BJ (cell line): ENCODE measurements around the gene COX17. TPM values are rescaled to one million over a fixed set of nuclear protein-coding genes. Genes with fewer than 3 reads are reported as not detected.

Experiments
- CTCF ChIA-PET: fragments of 350-600 bp; formaldehyde crosslinking; extraction: SDS; loops from one replicate; lab custom pipeline; 2021; ENCODE audit warnings: antibody characterized with exemption, inconsistent platforms; lab: Yijun Ruan, JAX
- POLR2A ChIA-PET: fragments of 300-600 bp; sonication (Branson Sonifier 250); formaldehyde crosslinking; extraction: SDS; loops from one replicate; lab custom pipeline; 2021; ENCODE audit warnings: antibody characterized with exemption; lab: Charles Lee
- DNase-seq: peaks from one replicate; pipeline ENCODE4 v3.0.0-alpha.2; 2011; ENCODE audit warnings: low read depth
- H3K27me3 ChIP-seq: 2 replicates; pipeline ENCODE4 v1.6.0; 2011; ENCODE audit warnings: low read length; ENCODE audit not compliant: control insufficient read depth, insufficient read depth
- H3K36me3 ChIP-seq: 2 replicates; pipeline ENCODE4 v1.5.1; 2011; ENCODE audit warnings: low read length; ENCODE audit not compliant: control insufficient read depth, insufficient read depth
- H3K4me3 ChIP-seq: 2 replicates; pipeline ENCODE4 v1.5.1; 2011; ENCODE audit warnings: low read depth, mild to moderate bottlenecking, control low read depth, low read length
- CTCF ChIP-seq: IDR thresholded peaks from 2 replicates; pipeline ENCODE4 v1.5.1; 2011; ENCODE audit warnings: low read depth, mild to moderate bottlenecking, control low read depth, inconsistent platforms, low read length, moderate library complexity; ENCODE audit not compliant: insufficient read depth
- polyA plus RNA-seq: library from polyadenylated mRNA; depleted of rRNA; stranded (reverse); fragments of >200 nt; gene quantifications from 2 replicates; pipeline ENCODE4 v1.2.3, GENCODE V29; 2011

Gene COX17
- polyA plus RNA-seq, 1 experiment = 48.1 TPM

GRCh38 chr3:119660474-119661440 is 16.4 kb downstream of the COX17 start, which contains the start of gene POPDC2:
Gene POPDC2 (minus strand): TSS chr3:119660589. CDS start chr3:119660423, 166 bp downstream.
- POLR2A ChIA-PET = interaction anchor here (0.7 kb wide), 1 partner anchor 28 kb away, joined by 4 read pairs; no protein-coding TSS in a partner anchor

GRCh38 chr3:119659606-119660291 is 17.5 kb downstream of the COX17 start:
- Histone ChIP-seq H3K27me3 (no peaks in the 10 kb centered on the region), H3K36me3 (no peaks in the 10 kb centered on the region), H3K4me3 (no peak overlapping the region)
- no peak for TF ChIP-seq CTCF
- no peak for DNase-seq
- ChIA-PET CTCF (no interaction called here), POLR2A (interaction anchor here (0.6 kb wide), 1 partner anchor 9 kb away, joined by 3 read pairs; no protein-coding TSS in a partner anchor)

More at GRCh38 chr3:119660474-119661440, 16.4 kb downstream of the COX17 start, which contains the start of gene POPDC2:
- no peak for DNase-seq
- Histone ChIP-seq H3K36me3 (no peaks in the 10 kb centered on the region), H3K4me3 (no peak within 1 kb of the TSS), H3K27me3 (no peaks in the 10 kb centered on the region)
- TF ChIP-seq CTCF = no peak
- CTCF ChIA-PET = interaction anchor here (1.0 kb wide), 1 partner anchor 10 kb away, joined by 3 read pairs; no protein-coding TSS in a partner anchor

GRCh38 chr3:119658994-119659393 is 18.2 kb downstream of the COX17 start:
- Histone ChIP-seq H3K27me3 (no peaks in the 10 kb centered on the region), H3K4me3 (no peak overlapping the region), H3K36me3 (no peaks in the 10 kb centered on the region)
- CTCF ChIA-PET = interaction anchor here (0.9 kb wide), 1 partner anchor 13 kb away, joined by 3 read pairs; no protein-coding TSS in a partner anchor
- POLR2A ChIA-PET = no interaction called here
- no peak for TF ChIP-seq CTCF
- DNase-seq = no peak

GRCh38 chr3:119657887-119658702 is 19.1 kb downstream of the COX17 start:
- TF ChIP-seq CTCF = no peak
- ChIA-PET POLR2A (no interaction called here), CTCF (interaction anchor here (0.9 kb wide), 1 partner anchor 12 kb away, joined by 3 read pairs; no protein-coding TSS in a partner anchor)
- Histone ChIP-seq H3K36me3 (no peaks in the 10 kb centered on the region), H3K27me3 (no peaks in the 10 kb centered on the region), H3K4me3 (no peak overlapping the region)
- DNase-seq = no peak
